AG20443 (cell line): ENCODE measurements around the gene GPRIN1.

Source experiments
- DNase-seq: peaks from one replicate; pipeline ENCODE4 v3.0.0; 2012; ENCODE audit warnings: low spot score, mixed read lengths

The GPRIN1 gene

GRCh38 chr5:176609724-176610434, at the start of gene GPRIN1:
TSS of gene GPRIN1 (minus strand) at chr5:176610156. CDS start at chr5:176599834, 10,322 bp downstream.
- DNase-seq = peak; percentile 99

GRCh38 chr5:176659512-176659839, 49.5 kb upstream of the GPRIN1 start:
- DNase-seq = no peak

- peak; percentile 41 for DNase-seq
These were observed 49.0 kb upstream of the GPRIN1 start for GRCh38 chr5:176658817-176659511.

GRCh38 chr5:176658007-176658599, 48.1 kb upstream of the GPRIN1 start:
- DNase-seq = peak; percentile 85

GRCh38 chr5:176656467-176656990, 46.6 kb upstream of the GPRIN1 start:
- no peak for DNase-seq

GRCh38 chr5:176654856-176655255, 44.9 kb upstream of the GPRIN1 start:
- no peak for DNase-seq

- no peak for DNase-seq
These were observed 43.7 kb upstream of the GPRIN1 start for GRCh38 chr5:176653401-176654385.

- DNase-seq = peak; percentile 43
These were observed 42.2 kb upstream of the GPRIN1 start for GRCh38 chr5:176652136-176652535.

GRCh38 chr5:176651472-176651980, 41.6 kb upstream of the GPRIN1 start:
- DNase-seq = no peak

- no peak for DNase-seq
These were observed 40.5 kb upstream of the GPRIN1 start for GRCh38 chr5:176650354-176650884.

GRCh38 chr5:176648474-176649194, 38.7 kb upstream of the GPRIN1 start:
- no peak for DNase-seq

GRCh38 chr5:176647843-176648473, 38.0 kb upstream of the GPRIN1 start:
- peak; percentile 44 for DNase-seq

- peak; percentile 100 for DNase-seq
These were observed 37.3 kb upstream of the GPRIN1 start, which contains the start of gene TSPAN17 for GRCh38 chr5:176647030-176647842. TSS of gene TSPAN17 (plus strand) at chr5:176647484. CDS start at chr5:176647616, 132 bp downstream.

- no peak for DNase-seq
These were observed 36.7 kb upstream of the GPRIN1 start for GRCh38 chr5:176646707-176647029.

GRCh38 chr5:176646049-176646706, 36.2 kb upstream of the GPRIN1 start:
- DNase-seq = no peak

GRCh38 chr5:176644878-176645670, 35.1 kb upstream of the GPRIN1 start:
- no peak for DNase-seq

GRCh38 chr5:176644294-176644693, 34.3 kb upstream of the GPRIN1 start:
- no peak for DNase-seq
